Cardiac muscle cell (in vitro differentiated cells and primary cell): Measurements from ENCODE around the gene SLC38A11. TPM values are rescaled to one million over a fixed set of nuclear protein-coding genes. Genes with fewer than 3 reads are reported as not detected.
"Not testable (repeated sequence)": the region's sequence is repeated elsewhere in the genome, so short reads cannot be mapped to it uniquely, and the experiment has no call there.

Experiments used
- DNase-seq, 2 donors: peaks; one replicate each; pipeline versions ENCODE4 v3.0.0 to v3.0.0-alpha.2; 2010 to 2017; ENCODE audit warnings: low read depth in 1 of 2, low spot score in 1 of 2
- H3K27ac ChIP-seq: fragments of 200-600 bp; sonication (generic); 2 replicates; pipeline ENCODE4 v1.5.1; 2016
- H3K27me3 ChIP-seq: fragments of 200-600 bp; sonication (generic); 2 replicates; pipeline ENCODE4 v1.6.0; 2016; ENCODE audit warnings: control low read depth
- H3K36me3 ChIP-seq: fragments of 200-600 bp; sonication (generic); 2 replicates; pipeline ENCODE4 v1.5.1; 2016; ENCODE audit warnings: control low read depth
- H3K4me1 ChIP-seq: fragments of 200-600 bp; sonication (generic); 2 replicates; pipeline ENCODE4 v1.8.1; 2017; ENCODE audit warnings: low read depth, mild to moderate bottlenecking, mixed run types
- H3K4me3 ChIP-seq: fragments of 200-600 bp; sonication (generic); 2 replicates; pipeline ENCODE4 v1.5.1; 2016; ENCODE audit warnings: mild to moderate bottlenecking
- H3K9me3 ChIP-seq: fragments of 200-600 bp; sonication (generic); 2 replicates; pipeline ENCODE4 v1.5.1; 2017; ENCODE audit warnings: low read depth, mild to moderate bottlenecking, control low read depth
- polyA plus RNA-seq: library from polyadenylated mRNA; unstranded; fragments of >200 nt; fragmentation: Nextera tagmentation; extraction: Ambion mirVana; gene quantifications from 2 replicates; pipeline ENCODE4 v1.2.1, GENCODE V29; 2016
- total RNA-seq: library from RNA; depleted of rRNA; stranded (reverse); fragments of >200 nt; gene quantifications from 2 replicates; pipeline ENCODE4 v1.2.3, GENCODE V29; 2016
- TF ChIP-seq, protein P1 (sequence below): IDR thresholded peaks from 2 replicates; pipeline ENCODE4 v1.5.1; 2012; ENCODE audit warnings: low read depth, mild to moderate bottlenecking, low read length

Gene SLC38A11
- total RNA-seq, result not detected in 2 replicates
- polyA plus RNA-seq, result not detected in 2 replicates

DNA sequence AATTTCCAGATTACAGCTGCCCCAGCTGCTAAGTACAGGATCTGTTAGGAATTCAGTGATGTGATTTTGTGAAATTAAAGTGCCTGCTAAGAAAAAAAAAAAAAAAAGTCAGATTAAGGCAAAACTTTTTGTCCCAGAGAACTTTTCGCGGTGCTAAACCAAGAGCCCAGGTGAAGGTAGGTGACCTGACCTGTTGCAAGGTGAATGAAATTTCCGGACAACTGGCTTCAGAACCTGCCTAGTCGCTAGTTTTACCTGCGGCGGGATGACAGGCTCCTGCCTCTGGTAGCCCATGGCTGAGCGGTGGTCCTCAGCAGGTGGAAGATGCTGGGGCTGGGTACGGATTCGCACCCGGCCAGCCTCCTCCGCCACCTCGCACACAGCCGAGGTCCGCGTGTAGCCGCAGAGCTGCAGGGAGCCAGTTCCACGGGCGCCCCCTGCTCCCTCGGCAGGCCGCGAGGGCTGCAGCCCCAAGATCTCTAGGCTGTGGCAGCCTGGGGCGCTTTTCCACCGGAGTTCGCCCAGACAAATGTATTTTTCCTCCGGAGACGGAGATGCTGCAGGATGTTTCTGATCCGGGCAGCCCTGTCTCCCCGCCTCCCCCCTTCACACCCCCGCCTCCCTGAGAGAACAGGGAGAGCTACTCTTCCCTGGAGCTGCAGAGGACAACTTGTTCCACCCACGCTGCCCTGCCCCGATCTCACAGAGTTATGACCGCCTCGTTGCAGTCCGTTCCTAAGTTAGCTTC lies at the start of gene SLC38A11:
Gene SLC38A11, minus strand, starts transcription at position 572 of the 748 bp plus-strand sequence. Its CDS starts 278 bp downstream, at position 294.
- H3K27ac ChIP-seq, result no peak within 1 kb of the TSS
- DNase-seq, result peak in 1 of 2 donors; percentile 12
- TF ChIP-seq, protein P1, sequence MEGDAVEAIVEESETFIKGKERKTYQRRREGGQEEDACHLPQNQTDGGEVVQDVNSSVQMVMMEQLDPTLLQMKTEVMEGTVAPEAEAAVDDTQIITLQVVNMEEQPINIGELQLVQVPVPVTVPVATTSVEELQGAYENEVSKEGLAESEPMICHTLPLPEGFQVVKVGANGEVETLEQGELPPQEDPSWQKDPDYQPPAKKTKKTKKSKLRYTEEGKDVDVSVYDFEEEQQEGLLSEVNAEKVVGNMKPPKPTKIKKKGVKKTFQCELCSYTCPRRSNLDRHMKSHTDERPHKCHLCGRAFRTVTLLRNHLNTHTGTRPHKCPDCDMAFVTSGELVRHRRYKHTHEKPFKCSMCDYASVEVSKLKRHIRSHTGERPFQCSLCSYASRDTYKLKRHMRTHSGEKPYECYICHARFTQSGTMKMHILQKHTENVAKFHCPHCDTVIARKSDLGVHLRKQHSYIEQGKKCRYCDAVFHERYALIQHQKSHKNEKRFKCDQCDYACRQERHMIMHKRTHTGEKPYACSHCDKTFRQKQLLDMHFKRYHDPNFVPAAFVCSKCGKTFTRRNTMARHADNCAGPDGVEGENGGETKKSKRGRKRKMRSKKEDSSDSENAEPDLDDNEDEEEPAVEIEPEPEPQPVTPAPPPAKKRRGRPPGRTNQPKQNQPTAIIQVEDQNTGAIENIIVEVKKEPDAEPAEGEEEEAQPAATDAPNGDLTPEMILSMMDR, result no peak
- no peaks in the 10 kb centered on the region for H3K9me3 ChIP-seq
- H3K27me3 ChIP-seq, result peaks cover 23% of the 10 kb centered on the region
- no peaks in the 10 kb centered on the region for H3K4me1 ChIP-seq
- H3K4me3 ChIP-seq, result no peak within 1 kb of the TSS
- H3K36me3 ChIP-seq, result no peaks in the 10 kb centered on the region

DNA sequence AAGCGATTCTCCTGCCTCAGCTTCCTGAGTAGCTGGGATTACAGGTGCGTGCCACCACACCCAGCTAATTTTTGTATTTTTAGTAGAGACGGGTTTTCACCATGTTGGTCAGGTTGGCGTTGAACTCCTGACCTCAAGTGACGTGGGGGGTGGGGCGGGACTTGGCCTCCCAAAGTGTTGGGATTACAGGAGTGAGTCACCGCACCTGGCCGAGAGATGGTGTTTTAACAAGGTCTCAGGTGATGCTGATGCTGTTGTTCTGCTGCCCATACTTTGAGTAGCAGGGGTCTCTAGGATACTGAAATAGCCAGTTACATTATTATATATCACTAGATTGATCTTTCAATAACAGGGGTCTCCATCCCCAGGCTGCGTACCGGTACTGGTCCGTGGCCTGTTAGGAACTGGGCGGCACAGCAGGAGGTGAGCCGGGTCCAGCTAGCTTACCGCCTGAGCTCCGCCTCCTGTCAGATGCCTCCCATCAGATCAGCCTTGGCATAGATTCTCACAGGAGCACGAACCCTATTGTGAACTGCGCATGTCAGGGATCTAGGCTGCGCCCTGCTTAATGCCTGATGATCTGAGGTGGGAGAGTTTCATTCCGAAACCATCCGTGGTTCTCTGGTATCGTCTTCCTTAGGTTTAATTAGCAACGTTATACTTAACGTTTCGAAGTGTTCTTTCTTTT lies 48.3 kb upstream of the SLC38A11 start:
- no peak overlapping the region for H3K27ac ChIP-seq
- DNase-seq, result no peak
- no peaks in the 10 kb centered on the region for H3K9me3 ChIP-seq
- H3K27me3 ChIP-seq, result no peaks in the 10 kb centered on the region
- H3K4me1 ChIP-seq, result no peaks in the 10 kb centered on the region
- TF ChIP-seq, protein P1, result no peak
- no peak overlapping the region for H3K4me3 ChIP-seq
- no peaks in the 10 kb centered on the region for H3K36me3 ChIP-seq

GRCh38 chr2:165002638-165003037 lies 47.3 kb upstream of the SLC38A11 start:
- H3K4me1 ChIP-seq, result no peaks in the 10 kb centered on the region
- H3K4me3 ChIP-seq, result no peak overlapping the region
- no peaks in the 10 kb centered on the region for H3K9me3 ChIP-seq
- H3K27ac ChIP-seq, result no peak overlapping the region
- no peak for DNase-seq
- H3K27me3 ChIP-seq, result no peaks in the 10 kb centered on the region
- no peaks in the 10 kb centered on the region for H3K36me3 ChIP-seq
- TF ChIP-seq, protein P1, result no peak

- not testable (repeated sequence) for H3K27me3 ChIP-seq, DNase-seq, H3K4me1 ChIP-seq, H3K27ac ChIP-seq, H3K4me3 ChIP-seq, H3K9me3 ChIP-seq, H3K36me3 ChIP-seq
These were observed 39.5 kb upstream of the SLC38A11 start for GRCh38 chr2:164994664-164995299.

GRCh38 chr2:164993287-164994016 lies 38.1 kb upstream of the SLC38A11 start:
- TF ChIP-seq, protein P1, result no peak
- Histone ChIP-seq H3K27ac (no peak overlapping the region), H3K4me1 (no peaks in the 10 kb centered on the region), H3K27me3 (no peaks in the 10 kb centered on the region), H3K9me3 (no peaks in the 10 kb centered on the region), H3K4me3 (no peak overlapping the region), H3K36me3 (no peaks in the 10 kb centered on the region)
- no peak for DNase-seq
